T-helper 2 cell (primary cell): ENCODE data around the gene UCN2.

Experiments used
- DNase-seq, 5 experiments: peaks; one replicate each; pipeline versions ENCODE4 v3.0.0 to v3.0.0-alpha.2; 2012 to 2022

Gene UCN2

GRCh38 chr3:48588230-48588629, 24.6 kb upstream of the UCN2 start:
- DNase-seq = no peak

GRCh38 chr3:48587686-48588085, 24.1 kb upstream of the UCN2 start:
- no peak for DNase-seq

- DNase-seq = no peak
These were observed 21.8 kb upstream of the UCN2 start for GRCh38 chr3:48585411-48585810.

GRCh38 chr3:48584836-48585235, 21.3 kb upstream of the UCN2 start:
- no peak for DNase-seq

GRCh38 chr3:48581621-48582481, 18.3 kb upstream of the UCN2 start:
- DNase-seq = no peak

- DNase-seq = no peak
These were observed 13.1 kb upstream of the UCN2 start for GRCh38 chr3:48576647-48577046.

- DNase-seq = no peak
These were observed 11.8 kb upstream of the UCN2 start for GRCh38 chr3:48575366-48575765.

GRCh38 chr3:48573973-48574585, 10.5 kb upstream of the UCN2 start:
- no peak for DNase-seq

GRCh38 chr3:48572517-48572916, 8.9 kb upstream of the UCN2 start:
- DNase-seq = no peak

- no peak for DNase-seq
These were observed 8.4 kb upstream of the UCN2 start for GRCh38 chr3:48571938-48572337.

GRCh38 chr3:48569808-48570450, 6.3 kb upstream of the UCN2 start:
- DNase-seq = no peak

- DNase-seq = no peak
These were observed 5.8 kb upstream of the UCN2 start for GRCh38 chr3:48569400-48569799.

- no peak for DNase-seq
These were observed 4.9 kb upstream of the UCN2 start for GRCh38 chr3:48568476-48568875.

- DNase-seq = no peak
These were observed 3.9 kb upstream of the UCN2 start for GRCh38 chr3:48567500-48567899.

GRCh38 chr3:48567090-48567489, 3.5 kb upstream of the UCN2 start:
- no peak for DNase-seq

- no peak for DNase-seq
These were observed 2.8 kb upstream of the UCN2 start for GRCh38 chr3:48566401-48566760.

- DNase-seq = peak in 1 of 5 experiments; percentile 42
These were observed 2.2 kb upstream of the UCN2 start for GRCh38 chr3:48565591-48566400.

GRCh38 chr3:48565186-48565585, 1.6 kb upstream of the UCN2 start:
- no peak for DNase-seq

GRCh38 chr3:48564667-48565066, 1.1 kb upstream of the UCN2 start:
- DNase-seq = no peak

GRCh38 chr3:48564022-48564421, 441 bp upstream of the UCN2 start:
- DNase-seq = peak in 1 of 5 experiments; percentile 23

- no peak for DNase-seq
These were observed 1.1 kb downstream of the UCN2 start for GRCh38 chr3:48562367-48563095.

GRCh38 chr3:48561045-48561736, 2.4 kb downstream of the UCN2 start:
- peak in 1 of 5 experiments; percentile 41 for DNase-seq
